ENCODE data around the gene VANGL1. TPM values are rescaled to one million over a fixed set of nuclear protein-coding genes. Genes with fewer than 3 reads are reported as not detected.
A peak's percentile ranks its signal among the peaks of the same experiment; 100 is the strongest.

VANGL1 gene
- total RNA-seq, 1 experiment from 2014 or later: 13.6 TPM

- no peak overlapping the region for H4K8ac ChIP-seq (replicated peaks; ENCODE audit: insufficient read length, low read depth, low read length)
- no peak overlapping the region for H3K4ac ChIP-seq (ENCODE audit: low read depth, low read length)
- peak overlapping the region; percentile 19; the same call in 1 of the 2 replicates for H3K14ac ChIP-seq (ENCODE audit: insufficient read depth, low read length)
- H4K91ac ChIP-seq (ENCODE audit: insufficient read length, low read depth, low read length): no peak overlapping the region
- H2BK120ac ChIP-seq (ENCODE audit: low read depth, low read length, poor library complexity, severe bottlenecking): no peak overlapping the region
- H2BK12ac ChIP-seq (ENCODE audit: insufficient read length, low read depth, low read length): no peak overlapping the region
- H3K56ac ChIP-seq (ENCODE audit: insufficient read length, low read depth, low read length): no peak overlapping the region
- no peaks in the 10 kb centered on the region for H3K9me3 ChIP-seq (ENCODE audit: control insufficient read depth, low read depth, low read length)
- H3K4me1 ChIP-seq (ENCODE audit: insufficient read depth, low read length): no peaks in the 10 kb centered on the region
- no peak overlapping the region for H2AK5ac ChIP-seq (ENCODE audit: insufficient read length, low read length)
- H3K27ac ChIP-seq (ENCODE audit: insufficient read length, low read depth, low read length): no peak overlapping the region
- H3K23me2 ChIP-seq (ENCODE audit: insufficient read length, low read depth, low read length, poor library complexity, severe bottlenecking): no peaks in the 10 kb centered on the region
- no peak overlapping the region for H2BK15ac ChIP-seq (ENCODE audit: low read depth, low read length)
- no peaks in the 10 kb centered on the region for H3K27me3 Mint-ChIP-seq (ENCODE audit: low read depth)
- DNase-seq: no peak
- H3K27me3 ChIP-seq (ENCODE audit: insufficient read depth, low read length): no peaks in the 10 kb centered on the region
- peaks cover 15 to 27% (median 21%) of the 10 kb centered on the region in 3 experiments for H3K36me3 Mint-ChIP-seq (ENCODE audit: insufficient read depth in 1 of 3, low read depth in 3 of 3)
- no peak overlapping the region for H2AFZ ChIP-seq (ENCODE audit: low read length)
- peaks cover 0 to 8% of the 10 kb centered on the region in 2 experiments; a peak in 2 of 4 replicates for H3K4me1 Mint-ChIP-seq
- no CpG with 5 or more reads among the region's 19 CpGs for WGBS (ENCODE audit: extremely low coverage, insufficient read length, low lambda C conversion rate)
- no peak for TF ChIP-seq CTCF (conservative IDR thresholded peaks at IDR 0.05)
- H3K9ac ChIP-seq (ENCODE audit: extremely low read depth, insufficient read length, low read length): no peak overlapping the region
- no peak overlapping the region for H3K18ac ChIP-seq (ENCODE audit: insufficient read length, low read depth, low read length)
- H3K4me3 Mint-ChIP-seq: no peak overlapping the region
- H3T11ph ChIP-seq (ENCODE audit: low read length): no peak overlapping the region
- no peak overlapping the region for H3K4me2 ChIP-seq (ENCODE audit: insufficient read depth, insufficient read length, low read length)
- no peaks in the 10 kb centered on the region for H3K79me2 ChIP-seq (ENCODE audit: insufficient read depth, low read length)
- H4K20me1 ChIP-seq (ENCODE audit: control insufficient read depth, insufficient read depth, insufficient read length): peaks cover 3% of the 10 kb centered on the region
- no peak overlapping the region for H2BK20ac ChIP-seq (ENCODE audit: low read depth, low read length, poor library complexity, severe bottlenecking)
- no peak overlapping the region for H3K23ac ChIP-seq (ENCODE audit: insufficient read length, low read depth, low read length)
- no peak overlapping the region for H2BK5ac ChIP-seq (ENCODE audit: insufficient read length, low read length)
- peak overlapping the region; percentile 27 for H4K5ac ChIP-seq (ENCODE audit: insufficient read length, low read depth, low read length)
- H3K79me1 ChIP-seq (ENCODE audit: insufficient read depth, low read depth, low read length, poor library complexity, severe bottlenecking): no peaks in the 10 kb centered on the region
- peak overlapping the region in 1 of 3 experiments; percentile 44; a peak in 2 of 7 replicates for H3K27ac Mint-ChIP-seq
- H3K9me3 Mint-ChIP-seq: no peaks in the 10 kb centered on the region
Measured at GRCh38 chr1:115671176-115671934, 29.6 kb downstream of the VANGL1 start.

Measured in H9 (cell line).